Endothelial cell of umbilical vein (primary cell): Measurements from ENCODE around the gene FZR1. TPM values are rescaled to one million over a fixed set of nuclear protein-coding genes. Genes with fewer than 3 reads are reported as not detected.

Source experiments
- BruUV-seq: library from RNA; stranded (reverse); fragments of 400-500 nt; replicated peaks from 2 replicates; lab custom pipeline; 2021; lab: Mats Ljungman, UMichigan
- CTCF ChIA-PET: fragments of 300-600, 350-600 bp; sonication (Branson Sonifier 250); formaldehyde crosslinking; loops from one replicate; lab custom pipeline; 2021; ENCODE audit warnings: antibody characterized with exemption, inconsistent platforms; lab: Charles Lee
- POLR2A ChIA-PET: fragments of 300-600, 350-600 bp; sonication (Branson Sonifier 250); formaldehyde crosslinking; loops from one replicate; lab custom pipeline; 2021; ENCODE audit warnings: antibody characterized with exemption, inconsistent platforms; lab: Charles Lee
- DNase-seq: peaks from one replicate; pipeline ENCODE4 v3.0.0-alpha.2; 2011; ENCODE audit warnings: low read depth, low spot score
- FAIRE-seq: peaks from 2 replicates; lab custom pipeline; 2011; peaks lifted over from hg19 to GRCh38; lab: Jason Lieb, UNC
- H2AFZ ChIP-seq: 2 replicates; pipeline ENCODE4 v1.6.0; 2012; ENCODE audit warnings: low read depth, low read length, control low read depth, inconsistent platforms
- H3K27ac ChIP-seq: 2 replicates; pipeline ENCODE4 v1.5.1; 2011; ENCODE audit warnings: low read depth, mild to moderate bottlenecking, control low read depth, low read length, moderate library complexity; ENCODE audit not compliant: insufficient read depth
- H3K27me3 ChIP-seq, 2 experiments: 2 replicates each; pipeline versions ENCODE4 v1.6.0 to v1.6.1; 2011; ENCODE audit warnings: low read length in 2 of 2, mixed read lengths in 1 of 2; ENCODE audit not compliant: control insufficient read depth in 2 of 2, insufficient read depth in 2 of 2
- H3K36me3 ChIP-seq, 2 experiments: 2 replicates in 1 of 2; 3 replicates in 1 of 2; pipeline ENCODE4 v1.5.1; 2011; ENCODE audit warnings: low read length in 2 of 2, mild to moderate bottlenecking in 1 of 2, moderate library complexity in 1 of 2; ENCODE audit not compliant: control insufficient read depth in 2 of 2, insufficient read depth in 2 of 2; ENCODE audit errors: extremely low read depth in 1 of 2
- H3K4me1 ChIP-seq: 3 replicates; pipeline ENCODE4 v1.5.1; 2011; ENCODE audit warnings: mild to moderate bottlenecking, low read length; ENCODE audit not compliant: control insufficient read depth, insufficient read depth; ENCODE audit errors: extremely low read depth
- H3K4me2 ChIP-seq: 2 replicates; pipeline ENCODE4 v1.6.1; 2011; ENCODE audit warnings: low read length, control low read depth, mixed read lengths; ENCODE audit not compliant: insufficient read depth
- H3K4me3 ChIP-seq, 3 experiments: fragments of 200-600 bp in 1 of 3; sonication (generic), shearing (Covaris generic) in 1 of 3; replicated peaks in 1 of 3; 2 replicates each; pipeline ENCODE4 v1.5.1; 2011 to 2016; ENCODE audit warnings: control low read depth in 3 of 3, low read length in 3 of 3, mild to moderate bottlenecking in 2 of 3, inconsistent platforms in 1 of 3, low read depth in 1 of 3, moderate library complexity in 1 of 3; ENCODE audit not compliant: insufficient read depth in 1 of 3
- H3K79me2 ChIP-seq: 2 replicates; pipeline ENCODE4 v1.6.0; 2012; ENCODE audit warnings: low read length, inconsistent platforms; ENCODE audit not compliant: control insufficient read depth, insufficient read depth
- H3K9ac ChIP-seq: replicated peaks from 2 replicates; pipeline ENCODE3; 2011; ENCODE audit warnings: low read length, control low read depth; ENCODE audit not compliant: insufficient read depth; ENCODE audit errors: extremely low read depth
- H3K9me1 ChIP-seq: replicated peaks from 3 replicates; pipeline ENCODE4 v1.6.0; 2011; ENCODE audit warnings: mild to moderate bottlenecking, low read length; ENCODE audit not compliant: control insufficient read depth, insufficient read depth; ENCODE audit errors: extremely low read depth
- H3K9me3 ChIP-seq: replicated peaks from 2 replicates; pipeline ENCODE4 v1.5.1; 2012; ENCODE audit warnings: low read length, inconsistent platforms; ENCODE audit not compliant: control insufficient read depth, insufficient read depth
- H4K20me1 ChIP-seq: replicated peaks from 2 replicates; pipeline ENCODE3; 2011; ENCODE audit warnings: mild to moderate bottlenecking, low read length; ENCODE audit not compliant: control insufficient read depth, insufficient read depth; ENCODE audit errors: extremely low read depth
- CTCF ChIP-seq, 2 donors: IDR thresholded peaks; 1 replicate in 1 of 2; 2 replicates in 1 of 2; pipeline ENCODE4 v1.5.1; 2011; ENCODE audit warnings: low read length in 2 of 2, mild to moderate bottlenecking in 2 of 2, moderate library complexity in 2 of 2, control low read depth in 1 of 2, inconsistent platforms in 1 of 2, low read depth in 1 of 2; ENCODE audit not compliant: insufficient read depth in 1 of 2; ENCODE audit errors: extremely low read depth in 1 of 2
- EZH2 ChIP-seq: IDR thresholded peaks from 2 replicates; pipeline ENCODE4 v1.6.1; 2012; ENCODE audit warnings: borderline replicate concordance, low read depth, mild to moderate bottlenecking, moderate library complexity, low read length, inconsistent platforms; ENCODE audit not compliant: severe bottlenecking
- FOS ChIP-seq: IDR thresholded peaks from 2 replicates; pipeline ENCODE4 v1.6.1; 2011; ENCODE audit warnings: mild to moderate bottlenecking, low read length, moderate library complexity, borderline replicate concordance; ENCODE audit not compliant: insufficient read depth
- GATA2 ChIP-seq: IDR thresholded peaks from 2 replicates; pipeline ENCODE4 v1.7.0; 2011; ENCODE audit warnings: low read depth, mild to moderate bottlenecking, moderate library complexity, mixed read lengths, low read length; ENCODE audit not compliant: insufficient read length, insufficient read depth
- JUN ChIP-seq: IDR thresholded peaks from 2 replicates; pipeline ENCODE4 v1.6.1; 2011; ENCODE audit warnings: borderline replicate concordance, low read depth; ENCODE audit not compliant: insufficient read length, insufficient read depth
- MAX ChIP-seq: IDR thresholded peaks from 2 replicates; pipeline ENCODE4 v1.6.1; 2011; ENCODE audit not compliant: insufficient read depth, insufficient read length
- MYC ChIP-seq: IDR thresholded peaks from one replicate; pipeline ENCODE4 v1.6.1; 2011; ENCODE audit warnings: mild to moderate bottlenecking, low read depth, low read length
- POLR2A ChIP-seq: IDR thresholded peaks from 2 replicates; pipeline ENCODE4 v1.6.1; 2012; ENCODE audit warnings: low read depth, mild to moderate bottlenecking, control low read depth, low read length
- POLR2AphosphoS5 ChIP-seq: IDR thresholded peaks from 2 replicates; pipeline ENCODE4 v1.6.1; 2012; ENCODE audit warnings: low read depth, mild to moderate bottlenecking, control low read depth, low read length, moderate library complexity; ENCODE audit not compliant: insufficient read depth
- dilution Hi-C: fragments of 300-500 bp; cut with MboI; formaldehyde crosslinking; loops from one replicate; pipeline ENCODE4 v1.15.0; 2019; ENCODE audit warnings: low sequenced_read_pairs; ENCODE audit not compliant: extremely low pct_ligation_motif_present
- intact Hi-C: fragments of 100-400 bp; cut with micrococcal nuclease; formaldehyde crosslinking; loops from one replicate; pipeline ENCODE4 v1.10.0; 2022
- polyA plus RNA-seq, 4 experiments: library from polyadenylated mRNA; depleted of rRNA in 3 of 4; stranded (reverse) in 3 of 4; unstranded in 1 of 4; fragments of >200 nt; gene quantifications; 2 replicates each; pipeline versions ENCODE4 v1.2.1 to v1.2.3, GENCODE V29; 2011 to 2012; ENCODE audit warnings: missing spikeins in 1 of 4
- total RNA-seq: library from RNA; stranded (reverse); gene quantifications from 2 replicates; pipeline ENCODE4 v1.2.3, GENCODE V29; 2021

FZR1 gene
- total and polyA plus RNA-seq, 2 donors (not counting 3 experiments of a cell fraction or from before 2014, with no cell fraction given) = 35.9 to 60.4 TPM

DNA sequence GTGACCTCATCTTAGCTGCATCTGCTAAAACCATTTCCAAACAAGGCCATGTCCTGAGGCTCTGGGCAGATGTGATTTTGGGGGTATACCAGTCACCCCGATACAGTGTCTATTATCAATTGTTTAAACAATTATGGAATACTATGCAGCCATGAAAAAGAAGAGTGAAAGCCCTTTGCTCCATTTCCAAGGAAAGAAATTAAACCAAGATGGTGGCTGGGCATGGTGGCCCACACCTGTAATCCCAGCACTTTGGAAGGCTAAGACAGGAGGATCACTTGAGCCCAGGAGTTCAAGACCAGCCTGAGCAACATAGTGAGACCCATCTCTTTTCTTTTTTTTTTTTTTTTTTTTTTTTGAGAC is 33.6 kb downstream of the FZR1 start:
- no peaks in the 10 kb centered on the region for H3K9me3 ChIP-seq
- BruUV-seq = no TSS peak
- no peaks in the 10 kb centered on the region for H3K4me1 ChIP-seq
- POLR2A ChIA-PET = no interaction called here
- H3K4me2 ChIP-seq = no peak overlapping the region
- H4K20me1 ChIP-seq = no peaks in the 10 kb centered on the region
- H3K9me1 ChIP-seq = no peaks in the 10 kb centered on the region
- H3K79me2 ChIP-seq = no peaks in the 10 kb centered on the region
- TF ChIP-seq JUN = no peak
- TF ChIP-seq MAX = no peak
- no peak for TF ChIP-seq MYC
- no peak for TF ChIP-seq POLR2A
- TF ChIP-seq FOS = no peak
- no peak for TF ChIP-seq EZH2
- no peak for TF ChIP-seq GATA2
- no peak for TF ChIP-seq CTCF (IDR thresholded peaks at IDR 0.05; ENCODE audit: extremely low read depth in 1 of 2, insufficient read depth in 1 of 2, low read depth in 1 of 2, low read length in 2 of 2)
- TF ChIP-seq POLR2AphosphoS5 = no peak
- CTCF ChIA-PET = no interaction called here
- H3K27me3 ChIP-seq = no peaks in the 10 kb centered on the region
- no peak overlapping the region for H3K9ac ChIP-seq
- H3K27ac ChIP-seq = no peak overlapping the region
- no peak overlapping the region for H3K4me3 ChIP-seq
- FAIRE-seq (no peak), DNase-seq (no peak)
- peaks cover 0 to 9% of the 10 kb centered on the region in 2 experiments for H3K36me3 ChIP-seq
- dilution Hi-C loops = no loop called here
- H2AFZ ChIP-seq = no peak overlapping the region
- intact Hi-C loops = no loop called here
